Neural progenitor cell (in vitro differentiated cells): Measurements from ENCODE around the gene EPB41L4B. TPM values are rescaled to one million over a fixed set of nuclear protein-coding genes. Genes with fewer than 3 reads are reported as not detected.

ENCODE experiments used
- DNase-seq: peaks from one replicate; pipeline ENCODE4 v3.0.0-alpha.2; 2016; ENCODE audit warnings: low spot score
- H2AFZ ChIP-seq: fragments of 200-600 bp; sonication (generic); replicated peaks from 2 replicates; pipeline ENCODE4 v1.6.1; 2016; ENCODE audit warnings: antibody characterized with exemption
- H3F3A ChIP-seq: fragments of 200-600 bp; sonication (generic); 2 replicates; pipeline ENCODE4 v1.6.1; 2016; ENCODE audit warnings: antibody characterized with exemption, low read depth
- H3K27ac ChIP-seq: fragments of 200-600 bp; sonication (generic); 2 replicates; pipeline ENCODE4 v1.5.1; 2016; ENCODE audit warnings: mild to moderate bottlenecking
- H3K27me3 ChIP-seq: fragments of 200-600 bp; sonication (generic); 2 replicates; pipeline ENCODE4 v1.6.1; 2016; ENCODE audit warnings: mild to moderate bottlenecking, moderate library complexity
- H3K36me3 ChIP-seq: fragments of 200-600 bp; sonication (generic); 2 replicates; pipeline ENCODE4 v1.5.1; 2016
- H3K4me1 ChIP-seq: fragments of 200-600 bp; sonication (generic); 2 replicates; pipeline ENCODE4 v1.6.1; 2016; ENCODE audit warnings: mixed run types
- H3K4me2 ChIP-seq: fragments of 200-600 bp; sonication (generic); 2 replicates; pipeline ENCODE4 v1.6.1; 2016
- H3K4me3 ChIP-seq: fragments of 200-600 bp; sonication (generic); 2 replicates; pipeline ENCODE4 v1.5.1; 2016
- H3K79me2 ChIP-seq: fragments of 200-600 bp; sonication (generic); 2 replicates; pipeline ENCODE4 v1.6.1; 2016; ENCODE audit warnings: low read depth
- H3K9ac ChIP-seq: fragments of 200-600 bp; sonication (generic); 2 replicates; pipeline ENCODE4 v1.6.1; 2016
- H3K9me3 ChIP-seq: fragments of 200-600 bp; sonication (generic); 2 replicates; pipeline ENCODE4 v1.5.1; 2016; ENCODE audit warnings: low read depth
- H4K20me1 ChIP-seq: fragments of 200-600 bp; sonication (generic); 2 replicates; pipeline ENCODE4 v1.6.1; 2016; ENCODE audit warnings: low read depth
- H3K27ac Mint-ChIP-seq: 3 replicates; pipeline ENCODE4 v1.8.0; 2021; ENCODE audit warnings: mixed read lengths
- H3K27me3 Mint-ChIP-seq: 2 replicates; pipeline ENCODE4 v1.8.0; 2022; ENCODE audit warnings: low read depth, mild to moderate bottlenecking, inconsistent platforms, moderate library complexity, mixed read lengths; ENCODE audit not compliant: insufficient read depth
- H3K36me3 Mint-ChIP-seq: 3 replicates; pipeline ENCODE4 v1.8.0; 2021; ENCODE audit warnings: mixed read lengths
- H3K4me1 Mint-ChIP-seq: 3 replicates; pipeline ENCODE4 v1.8.0; 2021; ENCODE audit warnings: mixed read lengths
- H3K4me3 Mint-ChIP-seq: 3 replicates; pipeline ENCODE4 v1.8.0; 2021; ENCODE audit warnings: mild to moderate bottlenecking, moderate library complexity, mixed read lengths
- H3K9me3 Mint-ChIP-seq: 3 replicates; pipeline ENCODE4 v1.8.0; 2020; ENCODE audit warnings: mixed read lengths
- EZH2 ChIP-seq: fragments of 200-600 bp; sonication (generic); IDR thresholded peaks from 2 replicates; pipeline ENCODE4 v1.6.1; 2017; ENCODE audit warnings: antibody characterized with exemption, mild to moderate bottlenecking, moderate library complexity
- EZH2phosphoT487 ChIP-seq: fragments of 200-600 bp; sonication (generic); IDR thresholded peaks from 2 replicates; pipeline ENCODE4 v1.6.1; 2017; ENCODE audit warnings: antibody characterized with exemption
- total RNA-seq: library from RNA; depleted of rRNA; stranded (reverse); fragments of >200 nt; gene quantifications from 2 replicates; pipeline ENCODE4 v1.2.3, GENCODE V29; 2015; ENCODE audit warnings: low replicate concordance
- TF ChIP-seq, protein P1 (sequence below): fragments of 200-600 bp; sonication (generic); IDR thresholded peaks from 2 replicates; pipeline ENCODE4 v1.5.1; 2017; ENCODE audit warnings: antibody characterized with exemption, mild to moderate bottlenecking

Gene EPB41L4B
- total RNA-seq, 1 donor from 2014 or later: 6.2 TPM

- Mint-ChIP-seq H3K27ac (no peak overlapping the region), H3K9me3 (no peaks in the 10 kb centered on the region), H3K4me3 (no peak overlapping the region), H3K27me3 (peaks cover 12% of the 10 kb centered on the region), H3K4me1 (peaks cover 9% of the 10 kb centered on the region), H3K36me3 (no peaks in the 10 kb centered on the region)
- Histone ChIP-seq H3K27ac (no peak overlapping the region), H3K36me3 (no peaks in the 10 kb centered on the region), H3K27me3 (no peaks in the 10 kb centered on the region), H3F3A (no peaks in the 10 kb centered on the region), H3K4me3 (no peak overlapping the region), H3K9me3 (no peaks in the 10 kb centered on the region), H4K20me1 (no peaks in the 10 kb centered on the region), H3K79me2 (no peaks in the 10 kb centered on the region), H3K9ac (no peak overlapping the region), H3K4me1 (no peaks in the 10 kb centered on the region), H2AFZ (no peak overlapping the region), H3K4me2 (no peak overlapping the region)
- TF ChIP-seq EZH2phosphoT487: no peak
- TF ChIP-seq EZH2: no peak
- TF ChIP-seq, protein P1, sequence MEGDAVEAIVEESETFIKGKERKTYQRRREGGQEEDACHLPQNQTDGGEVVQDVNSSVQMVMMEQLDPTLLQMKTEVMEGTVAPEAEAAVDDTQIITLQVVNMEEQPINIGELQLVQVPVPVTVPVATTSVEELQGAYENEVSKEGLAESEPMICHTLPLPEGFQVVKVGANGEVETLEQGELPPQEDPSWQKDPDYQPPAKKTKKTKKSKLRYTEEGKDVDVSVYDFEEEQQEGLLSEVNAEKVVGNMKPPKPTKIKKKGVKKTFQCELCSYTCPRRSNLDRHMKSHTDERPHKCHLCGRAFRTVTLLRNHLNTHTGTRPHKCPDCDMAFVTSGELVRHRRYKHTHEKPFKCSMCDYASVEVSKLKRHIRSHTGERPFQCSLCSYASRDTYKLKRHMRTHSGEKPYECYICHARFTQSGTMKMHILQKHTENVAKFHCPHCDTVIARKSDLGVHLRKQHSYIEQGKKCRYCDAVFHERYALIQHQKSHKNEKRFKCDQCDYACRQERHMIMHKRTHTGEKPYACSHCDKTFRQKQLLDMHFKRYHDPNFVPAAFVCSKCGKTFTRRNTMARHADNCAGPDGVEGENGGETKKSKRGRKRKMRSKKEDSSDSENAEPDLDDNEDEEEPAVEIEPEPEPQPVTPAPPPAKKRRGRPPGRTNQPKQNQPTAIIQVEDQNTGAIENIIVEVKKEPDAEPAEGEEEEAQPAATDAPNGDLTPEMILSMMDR: no peak
- DNase-seq: no peak
Measured at GRCh38 chr9:109181284-109181683, 139.6 kb downstream of the EPB41L4B start.

DNA sequence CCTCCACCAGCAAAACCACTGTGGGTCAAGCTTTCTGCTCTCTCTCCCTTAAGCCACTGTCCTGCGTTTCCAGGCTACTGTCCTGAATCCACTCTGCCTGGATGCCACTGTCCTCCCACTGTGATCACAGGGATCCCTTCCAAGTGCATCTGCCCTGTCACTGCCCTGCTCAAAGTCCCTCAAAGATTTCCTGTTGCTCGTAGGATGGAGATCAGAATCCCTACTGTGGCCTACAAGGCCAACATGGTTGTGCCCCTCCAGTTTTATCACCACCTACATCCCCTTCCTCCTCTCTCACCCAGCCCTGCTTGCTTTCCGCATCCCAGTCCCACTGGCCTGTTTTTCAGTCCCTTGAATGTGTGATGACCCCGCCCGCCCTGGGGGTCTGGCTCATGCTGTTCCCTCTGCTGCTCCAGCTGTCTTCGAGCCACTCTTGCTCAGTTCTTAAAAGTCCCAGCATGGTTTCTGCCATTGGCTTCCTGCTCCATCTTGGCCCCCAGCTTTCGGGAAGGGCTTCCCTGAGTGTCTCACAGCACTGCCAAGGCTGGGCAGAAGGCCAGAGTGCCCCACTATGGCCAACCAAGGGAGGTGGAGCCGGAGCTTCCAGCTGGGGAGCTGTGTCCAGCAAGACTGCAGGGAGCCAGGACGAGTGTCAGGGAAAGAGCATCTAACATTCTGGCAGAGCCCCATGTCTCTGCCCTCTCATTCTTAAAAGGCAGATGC is 140.9 kb downstream of the EPB41L4B start:
- no peak overlapping the region for H2AFZ ChIP-seq
- no peaks in the 10 kb centered on the region for H3F3A ChIP-seq
- peaks cover 14% of the 10 kb centered on the region for H3K27me3 Mint-ChIP-seq
- H3K4me3 Mint-ChIP-seq: no peak overlapping the region
- no peak overlapping the region for H3K9ac ChIP-seq
- H3K79me2 ChIP-seq: no peaks in the 10 kb centered on the region
- H3K36me3 ChIP-seq: no peaks in the 10 kb centered on the region
- no peaks in the 10 kb centered on the region for H3K27me3 ChIP-seq
- H3K4me3 ChIP-seq: no peak overlapping the region
- no peaks in the 10 kb centered on the region for H3K36me3 Mint-ChIP-seq
- no peak for DNase-seq
- no peak overlapping the region for H3K4me2 ChIP-seq
- no peaks in the 10 kb centered on the region for H4K20me1 ChIP-seq
- peaks cover 9% of the 10 kb centered on the region for H3K4me1 Mint-ChIP-seq
- no peaks in the 10 kb centered on the region for H3K9me3 ChIP-seq
- TF ChIP-seq EZH2phosphoT487 (no peak), EZH2 (no peak)
- TF ChIP-seq, protein P1: no peak
- H3K27ac Mint-ChIP-seq: no peak overlapping the region
- no peaks in the 10 kb centered on the region for H3K9me3 Mint-ChIP-seq
- H3K27ac ChIP-seq: no peak overlapping the region
- no peaks in the 10 kb centered on the region for H3K4me1 ChIP-seq

DNA sequence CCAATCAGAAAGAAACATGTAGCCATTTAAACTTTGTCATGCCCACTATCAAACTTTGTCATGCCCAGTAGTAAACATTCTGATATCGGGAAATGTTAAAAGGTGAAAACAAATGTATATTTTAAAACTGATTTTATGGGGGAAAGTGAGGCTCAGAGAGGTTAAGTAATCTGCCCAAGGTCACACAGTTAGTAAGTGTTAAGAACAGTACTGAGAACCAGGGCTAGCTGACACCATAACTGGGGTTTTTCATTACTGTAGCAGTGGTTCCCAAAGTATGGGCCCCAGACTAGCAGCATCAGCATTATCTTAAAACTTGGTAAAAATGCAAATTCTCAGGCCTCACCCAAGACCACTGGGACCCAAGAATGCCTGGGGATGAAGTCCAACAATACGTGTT is 143.9 kb downstream of the EPB41L4B start:
- H3K27ac Mint-ChIP-seq: no peak overlapping the region
- no peak overlapping the region for H3K4me3 Mint-ChIP-seq
- DNase-seq: no peak
- Histone ChIP-seq H3K27me3 (peaks cover 3% of the 10 kb centered on the region), H3K36me3 (no peaks in the 10 kb centered on the region), H3K9ac (no peak overlapping the region), H3K79me2 (no peaks in the 10 kb centered on the region), H3F3A (no peaks in the 10 kb centered on the region), H3K9me3 (no peaks in the 10 kb centered on the region), H3K4me3 (no peak overlapping the region), H3K4me2 (no peak overlapping the region), H2AFZ (no peak overlapping the region), H3K4me1 (no peaks in the 10 kb centered on the region), H3K27ac (no peak overlapping the region), H4K20me1 (no peaks in the 10 kb centered on the region)
- peaks cover 3% of the 10 kb centered on the region for H3K4me1 Mint-ChIP-seq
- TF ChIP-seq EZH2phosphoT487 (no peak), EZH2 (no peak)
- TF ChIP-seq, protein P1: no peak
- peaks cover 14% of the 10 kb centered on the region for H3K27me3 Mint-ChIP-seq
- no peaks in the 10 kb centered on the region for H3K36me3 Mint-ChIP-seq
- no peaks in the 10 kb centered on the region for H3K9me3 Mint-ChIP-seq
